ENCODE measurements around the gene OTX2.
A peak's percentile ranks its signal among the peaks of the same experiment; 100 is the strongest.

The OTX2 gene

GRCh38 chr14:56752428-56752827, 57.9 kb downstream of the OTX2 start:
- no peaks in the 10 kb centered on the region for H3K79me2 ChIP-seq (ENCODE audit: insufficient read depth, low read length)
- H3K36me3 ChIP-seq (ENCODE audit: insufficient read depth, low read length), result no peaks in the 10 kb centered on the region
- no peaks in the 10 kb centered on the region for H3K4me1 ChIP-seq (ENCODE audit: insufficient read depth, low read length, poor library complexity, severe bottlenecking)
- H3K4me2 ChIP-seq (ENCODE audit: low read depth, low read length, poor library complexity, severe bottlenecking), result no peak overlapping the region
- no peak overlapping the region for H3K9ac ChIP-seq (ENCODE audit: low read depth, low read length, poor library complexity, severe bottlenecking)
- no peaks in the 10 kb centered on the region for H3K27me3 ChIP-seq (ENCODE audit: insufficient read depth, low read length, poor library complexity, severe bottlenecking)
- H4K20me1 ChIP-seq (ENCODE audit: insufficient read depth, low read length, poor library complexity, severe bottlenecking), result no peaks in the 10 kb centered on the region
- TF ChIP-seq CTCF (conservative IDR thresholded peaks at IDR 0.05; ENCODE audit: low read length), result no peak
- TF ChIP-seq EZH2phosphoT487 (IDR thresholded peaks at IDR 0.05; ENCODE audit: borderline replicate concordance), result no peak
- H3K9me2 ChIP-seq (replicated peaks; ENCODE audit: low read depth, low read length), result no peaks in the 10 kb centered on the region
- H3F3A ChIP-seq (ENCODE audit: low read depth), result no peaks in the 10 kb centered on the region
- H3K4me3 ChIP-seq (ENCODE audit: low read length, poor library complexity, severe bottlenecking), result no peak overlapping the region
- no peak overlapping the region for H2AFZ ChIP-seq (ENCODE audit: low read length)
- H3K9me3 ChIP-seq (ENCODE audit: insufficient read depth, low read depth, low read length), result no peaks in the 10 kb centered on the region

GRCh38 chr14:56751471-56751870, 58.8 kb downstream of the OTX2 start:
- Histone ChIP-seq H3K27me3 (ENCODE audit: insufficient read depth, low read length, poor library complexity, severe bottlenecking) (no peaks in the 10 kb centered on the region), H3K4me2 (ENCODE audit: low read depth, low read length, poor library complexity, severe bottlenecking) (no peak overlapping the region), H3K4me3 (ENCODE audit: low read length, poor library complexity, severe bottlenecking) (no peak overlapping the region), H3K9ac (ENCODE audit: low read depth, low read length, poor library complexity, severe bottlenecking) (no peak overlapping the region), H3F3A (ENCODE audit: low read depth) (no peaks in the 10 kb centered on the region), H3K9me3 (ENCODE audit: insufficient read depth, low read depth, low read length) (no peaks in the 10 kb centered on the region), H3K79me2 (ENCODE audit: insufficient read depth, low read length) (no peaks in the 10 kb centered on the region), H3K9me2 (replicated peaks; ENCODE audit: low read depth, low read length) (no peaks in the 10 kb centered on the region), H2AFZ (ENCODE audit: low read length) (no peak overlapping the region), H3K4me1 (ENCODE audit: insufficient read depth, low read length, poor library complexity, severe bottlenecking) (no peaks in the 10 kb centered on the region), H3K36me3 (ENCODE audit: insufficient read depth, low read length) (no peaks in the 10 kb centered on the region), H4K20me1 (ENCODE audit: insufficient read depth, low read length, poor library complexity, severe bottlenecking) (no peaks in the 10 kb centered on the region)
- peak; percentile 39; the same call in 1 of the 2 replicates for TF ChIP-seq CTCF (conservative IDR thresholded peaks at IDR 0.05; ENCODE audit: low read length)
- TF ChIP-seq EZH2phosphoT487 (IDR thresholded peaks at IDR 0.05; ENCODE audit: borderline replicate concordance), result no peak

All from Loucy (cell line).